Activated CD4-positive, alpha-beta T cell treated with anti-CD3 and anti-CD28 coated beads for 36 hours (primary cell): ENCODE data around the gene DLST. TPM values are rescaled to one million over a fixed set of nuclear protein-coding genes. Genes with fewer than 3 reads are reported as not detected.
A peak's percentile ranks its signal among the peaks of the same experiment; 100 is the strongest.

ENCODE experiments used
- ATAC-seq: fragments of 200-7000 bp; cut with Tn5 transposase; one replicate; pipeline ENCODE4 v1.10.0; 2021; ENCODE audit warnings: mild to moderate bottlenecking, moderate library complexity
- CTCF ChIA-PET: fragments of 350-600 bp; sonication (Branson Sonifier 250); formaldehyde crosslinking; loops from one replicate; lab custom pipeline; 2021; ENCODE audit warnings: antibody characterized with exemption; lab: Charles Lee
- POLR2A ChIA-PET: fragments of 350-600 bp; sonication (Branson Sonifier 250); formaldehyde crosslinking; loops from one replicate; lab custom pipeline; 2021; ENCODE audit warnings: antibody characterized with exemption, inconsistent platforms; lab: Charles Lee
- DNase-seq: peaks from one replicate; pipeline ENCODE4 v3.0.0-alpha.2; 2020
- H3K27ac Mint-ChIP-seq: one replicate; pipeline ENCODE4 v1.8.0; 2021; ENCODE audit warnings: mixed read lengths
- H3K27me3 Mint-ChIP-seq: one replicate; pipeline ENCODE4 v1.8.0; 2021; ENCODE audit warnings: mixed read lengths
- H3K36me3 Mint-ChIP-seq: one replicate; pipeline ENCODE4 v1.8.0; 2021; ENCODE audit warnings: low read depth, mixed read lengths
- H3K4me1 Mint-ChIP-seq: one replicate; pipeline ENCODE4 v1.8.0; 2021; ENCODE audit warnings: mixed read lengths
- H3K4me3 Mint-ChIP-seq: one replicate; pipeline ENCODE4 v1.8.0; 2021; ENCODE audit warnings: mild to moderate bottlenecking, moderate library complexity, mixed read lengths
- H3K9me3 Mint-ChIP-seq: one replicate; pipeline ENCODE4 v1.8.0; 2021; ENCODE audit warnings: low read depth, mixed read lengths
- intact Hi-C, 2 experiments: fragments of 100-400 bp; cut with DNase I in 1 of 2; cut with micrococcal nuclease in 1 of 2; formaldehyde crosslinking; loops; one replicate each; pipeline versions ENCODE4 v1.14.2 to v1.15.1; 2022 to 2024; cut with DNase I, micrococcal nuclease
- total RNA-seq, 2 experiments: library from RNA; stranded (reverse); gene quantifications; one replicate each; pipeline ENCODE4 v1.2.3, GENCODE V29; 2021

DLST gene
- total RNA-seq, 2 experiments from 2014 or later, result 103 to 120 TPM

- H3K4me1 Mint-ChIP-seq, result no peaks in the 10 kb centered on the region
- H3K27me3 Mint-ChIP-seq, result no peaks in the 10 kb centered on the region
- H3K9me3 Mint-ChIP-seq, result no peaks in the 10 kb centered on the region
- H3K27ac Mint-ChIP-seq, result no peak overlapping the region
- CTCF ChIA-PET, result interaction anchor here (0.8 to 10.4 kb wide), 5 partner anchors 9 to 102 kb away, joined by 3 to 101 read pairs (median 4); no protein-coding TSS in a partner anchor
- POLR2A ChIA-PET, result no interaction called here
- no peak overlapping the region for H3K4me3 Mint-ChIP-seq
- intact Hi-C loops, result no loop called here
- no peak for DNase-seq
- no peak for ATAC-seq
- H3K36me3 Mint-ChIP-seq, result peaks cover 68% of the 10 kb centered on the region
These were observed 14.7 kb downstream of the DLST start for GRCh38 chr14:74896400-74896799.

- intact Hi-C loops, result no loop called here
- Mint-ChIP-seq H3K27me3 (no peaks in the 10 kb centered on the region), H3K4me3 (no peak overlapping the region), H3K36me3 (peaks cover 59% of the 10 kb centered on the region), H3K4me1 (no peaks in the 10 kb centered on the region), H3K9me3 (no peaks in the 10 kb centered on the region), H3K27ac (no peak overlapping the region)
- CTCF ChIA-PET, result interaction anchor here (0.7 to 10.4 kb wide), 6 partner anchors 8 to 222 kb away, joined by 3 to 101 read pairs (median 4); no protein-coding TSS in a partner anchor
- ATAC-seq (no peak), DNase-seq (no peak)
- POLR2A ChIA-PET, result interaction anchor here (0.7 kb wide), 1 partner anchor 38 kb away, joined by 5 read pairs; no protein-coding TSS in a partner anchor
These were observed 15.9 kb downstream of the DLST start for GRCh38 chr14:74897642-74898041.

- H3K36me3 Mint-ChIP-seq, result peaks cover 59% of the 10 kb centered on the region
These were observed 16.4 kb downstream of the DLST start for GRCh38 chr14:74898083-74898482.

GRCh38 chr14:74898694-74899093 lies 17.0 kb downstream of the DLST start:
- Mint-ChIP-seq H3K27ac (no peak overlapping the region), H3K36me3 (peaks cover 57% of the 10 kb centered on the region), H3K4me1 (no peaks in the 10 kb centered on the region), H3K4me3 (no peak overlapping the region), H3K27me3 (no peaks in the 10 kb centered on the region), H3K9me3 (no peaks in the 10 kb centered on the region)
- ChIA-PET POLR2A (no interaction called here), CTCF (interaction anchor here (0.6 to 10.4 kb wide), 2 partner anchors 17 to 38 kb away, joined by 3 to 101 read pairs; no protein-coding TSS in a partner anchor)
- ATAC-seq (no peak), DNase-seq (no peak)
- intact Hi-C loops, result no loop called here

More at GRCh38 chr14:74898083-74898482, 16.4 kb downstream of the DLST start:
- H3K27ac Mint-ChIP-seq, result no peak overlapping the region
- H3K4me3 Mint-ChIP-seq, result no peak overlapping the region
- DNase-seq, result no peak
- POLR2A ChIA-PET, result interaction anchor here (0.7 kb wide), 1 partner anchor 39 kb away, joined by 5 read pairs; no protein-coding TSS in a partner anchor
- intact Hi-C loops, result no loop called here
- H3K9me3 Mint-ChIP-seq, result no peaks in the 10 kb centered on the region
- CTCF ChIA-PET, result interaction anchor here (0.7 to 10.4 kb wide), 4 partner anchors 7 to 222 kb away, joined by 3 to 101 read pairs (median 10); no protein-coding TSS in a partner anchor
- no peaks in the 10 kb centered on the region for H3K27me3 Mint-ChIP-seq
- H3K4me1 Mint-ChIP-seq, result no peaks in the 10 kb centered on the region
- no peak for ATAC-seq

- no peak overlapping the region for H3K4me3 Mint-ChIP-seq
- intact Hi-C loops, result no loop called here
- no peaks in the 10 kb centered on the region for H3K4me1 Mint-ChIP-seq
- DNase-seq, result no peak
- H3K27ac Mint-ChIP-seq, result no peak overlapping the region
- H3K36me3 Mint-ChIP-seq, result peaks cover 42% of the 10 kb centered on the region
- no peaks in the 10 kb centered on the region for H3K9me3 Mint-ChIP-seq
- no peaks in the 10 kb centered on the region for H3K27me3 Mint-ChIP-seq
- ATAC-seq, result no peak
- ChIA-PET POLR2A (no interaction called here), CTCF (interaction anchor here (0.5 to 6.9 kb wide), 5 partner anchors 9 to 752 kb away, joined by 3 to 250 read pairs (median 4); partner anchors contain the start of genes DLST and PROX2)
These were observed 21.4 kb downstream of the DLST start for GRCh38 chr14:74902941-74903705.

- ATAC-seq (no peak), DNase-seq (no peak)
- Mint-ChIP-seq H3K9me3 (no peaks in the 10 kb centered on the region), H3K4me1 (no peaks in the 10 kb centered on the region), H3K27ac (peak overlapping the region; percentile 75), H3K27me3 (no peaks in the 10 kb centered on the region), H3K36me3 (peaks cover 26% of the 10 kb centered on the region), H3K4me3 (no peak overlapping the region)
- CTCF ChIA-PET, result interaction anchor here (0.6 to 6.9 kb wide), 31 partner anchors 8 to 521 kb away, joined by 3 to 250 read pairs (median 4); partner anchors contain the start of genes DLST, ISCA2, NPC2 and PROX2
- intact Hi-C loops, result loop anchor here (1.0 to 2.0 kb wide), 2 partner anchors 44 to 292 kb away; partner anchors contain the start of gene LTBP2 (in 1 of the 2)
- POLR2A ChIA-PET, result no interaction called here
These were observed 23.2 kb downstream of the DLST start for GRCh38 chr14:74904635-74905503.

- no peak overlapping the region for H3K4me3 Mint-ChIP-seq
- peak; percentile 79 for ATAC-seq
- ChIA-PET POLR2A (interaction anchor here (0.8 kb wide), 1 partner anchor 44 kb away, joined by 3 read pairs; no protein-coding TSS in a partner anchor), CTCF (interaction anchor here (0.6 to 6.9 kb wide), 41 partner anchors 9 to 663 kb away, joined by 3 to 250 read pairs (median 4); partner anchors contain the start of genes DLST, ISCA2, NPC2 and PROX2)
- intact Hi-C loops, result loop anchor here (1.0 to 2.0 kb wide), 2 partner anchors 44 to 293 kb away; partner anchors contain the start of gene LTBP2 (in 1 of the 2)
- H3K36me3 Mint-ChIP-seq, result peaks cover 22% of the 10 kb centered on the region
- no peaks in the 10 kb centered on the region for H3K4me1 Mint-ChIP-seq
- H3K27me3 Mint-ChIP-seq, result no peaks in the 10 kb centered on the region
- peak overlapping the region; percentile 63 for H3K27ac Mint-ChIP-seq
- peak; percentile 88 for DNase-seq
- no peaks in the 10 kb centered on the region for H3K9me3 Mint-ChIP-seq
These were observed 24.0 kb downstream of the DLST start for GRCh38 chr14:74905595-74906142.

GRCh38 chr14:74906925-74907521 lies 25.3 kb downstream of the DLST start:
- Mint-ChIP-seq H3K9me3 (no peaks in the 10 kb centered on the region), H3K4me1 (no peaks in the 10 kb centered on the region), H3K4me3 (no peak overlapping the region), H3K36me3 (peaks cover 19% of the 10 kb centered on the region), H3K27me3 (no peaks in the 10 kb centered on the region), H3K27ac (no peak overlapping the region)
- CTCF ChIA-PET, result interaction anchor here (0.6 to 6.9 kb wide), 13 partner anchors 16 to 298 kb away, joined by 3 to 250 read pairs (median 4); partner anchors contain the start of genes DLST, PROX2 and RPS6KL1
- intact Hi-C loops, result no loop called here
- POLR2A ChIA-PET, result interaction anchor here (1.0 kb wide), 1 partner anchor 14 kb away, joined by 4 read pairs; no protein-coding TSS in a partner anchor
- ATAC-seq, result no peak
- DNase-seq, result no peak

- no peak overlapping the region for H3K27ac Mint-ChIP-seq
- H3K36me3 Mint-ChIP-seq, result peaks cover 19% of the 10 kb centered on the region
- H3K4me3 Mint-ChIP-seq, result no peak overlapping the region
- ATAC-seq (no peak), DNase-seq (no peak)
- no peaks in the 10 kb centered on the region for H3K4me1 Mint-ChIP-seq
- intact Hi-C loops, result no loop called here
- ChIA-PET CTCF (interaction anchor here (0.7 to 6.9 kb wide), 7 partner anchors 15 to 304 kb away, joined by 3 to 250 read pairs (median 4); partner anchors contain the start of genes DLST, PROX2 and RPS6KL1), POLR2A (interaction anchor here (0.5 kb wide), 1 partner anchor 178 kb away, joined by 6 read pairs; no protein-coding TSS in a partner anchor)
- no peaks in the 10 kb centered on the region for H3K9me3 Mint-ChIP-seq
- no peaks in the 10 kb centered on the region for H3K27me3 Mint-ChIP-seq
These were observed 26.0 kb downstream of the DLST start for GRCh38 chr14:74907744-74908143.

- intact Hi-C loops, result no loop called here
- DNase-seq (no peak), ATAC-seq (no peak)
- Mint-ChIP-seq H3K4me1 (no peaks in the 10 kb centered on the region), H3K27me3 (no peaks in the 10 kb centered on the region), H3K27ac (no peak overlapping the region), H3K4me3 (no peak overlapping the region), H3K9me3 (no peaks in the 10 kb centered on the region), H3K36me3 (peaks cover 13% of the 10 kb centered on the region)
- ChIA-PET CTCF (interaction anchor here (6.7 to 6.9 kb wide), 2 partner anchors 28 to 49 kb away, joined by 98 to 250 read pairs; partner anchors contain the start of genes DLST and PROX2), POLR2A (no interaction called here)
These were observed 27.2 kb downstream of the DLST start for GRCh38 chr14:74908861-74909341.
